ENCODE measurements around the gene EMX1. TPM values are rescaled to one million over a fixed set of nuclear protein-coding genes. Genes with fewer than 3 reads are reported as not detected.

Gene EMX1
- total RNA-seq, 1 donor from 2014 or later = 0.54 TPM

- DNase-seq = no peak
- Mint-ChIP-seq H3K27ac (ENCODE audit: unreplicated experiment) (no peak overlapping the region), H3K9me3 (ENCODE audit: unreplicated experiment) (peaks cover 5% of the 10 kb centered on the region), H3K36me3 (ENCODE audit: unreplicated experiment) (peaks cover 8% of the 10 kb centered on the region), H3K27me3 (ENCODE audit: unreplicated experiment) (peaks cover 9% of the 10 kb centered on the region), H3K4me3 (ENCODE audit: unreplicated experiment) (no peak overlapping the region), H3K4me1 (ENCODE audit: low read depth, unreplicated experiment) (peaks cover 11% of the 10 kb centered on the region)
- TF ChIP-seq CTCF (IDR thresholded peaks at IDR 0.05; ENCODE audit: partially characterized antibody, unreplicated experiment) = no peak
Observed at GRCh38 chr2:72936660-72937355, 19.5 kb downstream of the EMX1 start.

GRCh38 chr2:72937356-72937669 is 20.0 kb downstream of the EMX1 start:
- peaks cover 11% of the 10 kb centered on the region for H3K4me1 Mint-ChIP-seq (ENCODE audit: low read depth, unreplicated experiment)
- DNase-seq = no peak

GRCh38 chr2:72938455-72938854 is 21.1 kb downstream of the EMX1 start:
- H3K27ac Mint-ChIP-seq (ENCODE audit: unreplicated experiment) = no peak overlapping the region
- H3K4me3 Mint-ChIP-seq (ENCODE audit: unreplicated experiment) = no peak overlapping the region
- H3K9me3 Mint-ChIP-seq (ENCODE audit: unreplicated experiment) = peaks cover 5% of the 10 kb centered on the region
- H3K36me3 Mint-ChIP-seq (ENCODE audit: unreplicated experiment) = peaks cover 8% of the 10 kb centered on the region
- peaks cover 9% of the 10 kb centered on the region for H3K27me3 Mint-ChIP-seq (ENCODE audit: unreplicated experiment)
- DNase-seq = no peak
- TF ChIP-seq CTCF (IDR thresholded peaks at IDR 0.05; ENCODE audit: partially characterized antibody, unreplicated experiment) = no peak
- H3K4me1 Mint-ChIP-seq (ENCODE audit: low read depth, unreplicated experiment) = peaks cover 11% of the 10 kb centered on the region

More at GRCh38 chr2:72937356-72937669, 20.0 kb downstream of the EMX1 start:
- Mint-ChIP-seq H3K27me3 (ENCODE audit: unreplicated experiment) (peaks cover 9% of the 10 kb centered on the region), H3K36me3 (ENCODE audit: unreplicated experiment) (peaks cover 8% of the 10 kb centered on the region), H3K9me3 (ENCODE audit: unreplicated experiment) (peaks cover 5% of the 10 kb centered on the region), H3K4me3 (ENCODE audit: unreplicated experiment) (no peak overlapping the region), H3K27ac (ENCODE audit: unreplicated experiment) (no peak overlapping the region)
- no peak for TF ChIP-seq CTCF (IDR thresholded peaks at IDR 0.05; ENCODE audit: partially characterized antibody, unreplicated experiment)

GRCh38 chr2:72940361-72940760 is 23.0 kb downstream of the EMX1 start:
- DNase-seq = no peak
- no peak overlapping the region for H3K4me3 Mint-ChIP-seq (ENCODE audit: unreplicated experiment)
- peaks cover 7% of the 10 kb centered on the region for H3K27me3 Mint-ChIP-seq (ENCODE audit: unreplicated experiment)
- peaks cover 7% of the 10 kb centered on the region for H3K9me3 Mint-ChIP-seq (ENCODE audit: unreplicated experiment)
- no peak for TF ChIP-seq CTCF (IDR thresholded peaks at IDR 0.05; ENCODE audit: partially characterized antibody, unreplicated experiment)
- H3K36me3 Mint-ChIP-seq (ENCODE audit: unreplicated experiment) = peaks cover 8% of the 10 kb centered on the region
- H3K4me1 Mint-ChIP-seq (ENCODE audit: low read depth, unreplicated experiment) = peaks cover 8% of the 10 kb centered on the region
- no peak overlapping the region for H3K27ac Mint-ChIP-seq (ENCODE audit: unreplicated experiment)

- Mint-ChIP-seq H3K4me3 (ENCODE audit: unreplicated experiment) (no peak overlapping the region), H3K4me1 (ENCODE audit: low read depth, unreplicated experiment) (peaks cover 8% of the 10 kb centered on the region), H3K36me3 (ENCODE audit: unreplicated experiment) (peaks cover 8% of the 10 kb centered on the region), H3K9me3 (ENCODE audit: unreplicated experiment) (peaks cover 8% of the 10 kb centered on the region), H3K27ac (ENCODE audit: unreplicated experiment) (no peak overlapping the region), H3K27me3 (ENCODE audit: unreplicated experiment) (peaks cover 6% of the 10 kb centered on the region)
- no peak for DNase-seq
- TF ChIP-seq CTCF (IDR thresholded peaks at IDR 0.05; ENCODE audit: partially characterized antibody, unreplicated experiment) = no peak
Observed at GRCh38 chr2:72940786-72941185, 23.5 kb downstream of the EMX1 start.
